RWPE1 (cell line): ENCODE results near the gene RTF2.

ENCODE experiments used
- CTCF ChIA-PET: fragments of 350-600 bp; sonication (Branson Sonifier 250); formaldehyde crosslinking; extraction: SDS; loops from one replicate; lab custom pipeline; 2021; lab: Yijun Ruan, JAX
- POLR2A ChIA-PET: fragments of 400-600 bp; formaldehyde crosslinking; extraction: SDS; loops from one replicate; lab custom pipeline; 2020; ENCODE audit warnings: antibody characterized with exemption; ENCODE audit not compliant: low non-redundant PET; lab: Yijun Ruan, JAX
- DNase-seq: peaks from one replicate; pipeline ENCODE4 v3.0.0; 2012; ENCODE audit warnings: low spot score
- H3K27ac ChIP-seq: fragments of 450-650 bp; 2 replicates; pipeline ENCODE4 v1.5.1; 2017
- TF ChIP-seq, protein P1 (sequence below): fragments of 450-650 bp; conservative IDR thresholded peaks from 2 replicates; pipeline ENCODE4 v1.5.1; 2017; ENCODE audit warnings: low read depth, mild to moderate bottlenecking

RTF2 gene

DNA sequence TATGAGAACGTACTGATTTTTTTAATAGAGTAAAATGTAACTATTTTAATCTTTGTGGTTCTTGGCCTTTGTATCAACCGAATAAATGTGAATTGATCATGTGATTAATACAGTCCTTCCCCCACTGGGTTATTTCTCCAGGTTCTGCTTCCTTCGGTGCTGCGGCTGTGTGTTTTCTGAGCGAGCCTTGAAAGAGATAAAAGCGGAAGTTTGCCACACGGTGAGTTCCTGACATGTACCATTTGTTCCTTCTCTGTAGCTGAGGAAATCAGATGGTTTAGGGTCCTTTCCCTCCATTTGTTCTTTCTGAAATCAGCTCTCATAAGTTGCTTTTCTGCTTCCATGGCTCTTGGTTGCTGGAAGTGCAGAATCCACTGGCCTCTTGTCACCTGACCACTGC, 15.5 kb downstream of the RTF2 start:
- H3K27ac ChIP-seq: no peak overlapping the region
- TF ChIP-seq, protein P1, sequence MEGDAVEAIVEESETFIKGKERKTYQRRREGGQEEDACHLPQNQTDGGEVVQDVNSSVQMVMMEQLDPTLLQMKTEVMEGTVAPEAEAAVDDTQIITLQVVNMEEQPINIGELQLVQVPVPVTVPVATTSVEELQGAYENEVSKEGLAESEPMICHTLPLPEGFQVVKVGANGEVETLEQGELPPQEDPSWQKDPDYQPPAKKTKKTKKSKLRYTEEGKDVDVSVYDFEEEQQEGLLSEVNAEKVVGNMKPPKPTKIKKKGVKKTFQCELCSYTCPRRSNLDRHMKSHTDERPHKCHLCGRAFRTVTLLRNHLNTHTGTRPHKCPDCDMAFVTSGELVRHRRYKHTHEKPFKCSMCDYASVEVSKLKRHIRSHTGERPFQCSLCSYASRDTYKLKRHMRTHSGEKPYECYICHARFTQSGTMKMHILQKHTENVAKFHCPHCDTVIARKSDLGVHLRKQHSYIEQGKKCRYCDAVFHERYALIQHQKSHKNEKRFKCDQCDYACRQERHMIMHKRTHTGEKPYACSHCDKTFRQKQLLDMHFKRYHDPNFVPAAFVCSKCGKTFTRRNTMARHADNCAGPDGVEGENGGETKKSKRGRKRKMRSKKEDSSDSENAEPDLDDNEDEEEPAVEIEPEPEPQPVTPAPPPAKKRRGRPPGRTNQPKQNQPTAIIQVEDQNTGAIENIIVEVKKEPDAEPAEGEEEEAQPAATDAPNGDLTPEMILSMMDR: no peak
- ChIA-PET POLR2A (no interaction called here), CTCF (no interaction called here)
- no peak for DNase-seq

- CTCF ChIA-PET: no interaction called here
These were observed 18.8 kb downstream of the RTF2 start for GRCh38 chr20:56487216-56487615.

DNA sequence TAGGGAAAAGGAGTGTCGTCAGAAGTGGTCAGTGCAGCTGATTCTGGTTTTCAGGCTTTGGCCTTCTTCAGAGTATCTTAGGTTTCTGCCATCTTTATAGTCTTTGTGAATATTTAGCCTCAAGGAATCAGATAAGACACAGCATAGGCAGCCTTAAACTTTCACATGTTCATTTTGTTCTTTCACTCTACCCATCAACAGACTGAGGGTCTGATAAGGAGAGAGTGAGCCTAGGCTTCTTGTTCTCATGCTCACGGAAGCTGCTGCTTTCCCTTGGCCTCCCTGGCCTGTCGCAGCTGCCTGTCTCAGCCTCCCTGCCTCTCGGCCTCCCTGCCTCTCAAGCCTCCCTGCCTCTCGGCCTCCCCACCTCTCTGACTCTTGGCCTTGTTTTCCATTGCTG, 20.1 kb downstream of the RTF2 start:
- no peak for DNase-seq
- TF ChIP-seq, protein P1: no peak
- ChIA-PET CTCF (no interaction called here), POLR2A (no interaction called here)
- H3K27ac ChIP-seq: no peak overlapping the region

More at GRCh38 chr20:56487216-56487615, 18.8 kb downstream of the RTF2 start:
- TF ChIP-seq, protein P1: no peak
- no peak overlapping the region for H3K27ac ChIP-seq
- POLR2A ChIA-PET: no interaction called here
- DNase-seq: no peak

DNA sequence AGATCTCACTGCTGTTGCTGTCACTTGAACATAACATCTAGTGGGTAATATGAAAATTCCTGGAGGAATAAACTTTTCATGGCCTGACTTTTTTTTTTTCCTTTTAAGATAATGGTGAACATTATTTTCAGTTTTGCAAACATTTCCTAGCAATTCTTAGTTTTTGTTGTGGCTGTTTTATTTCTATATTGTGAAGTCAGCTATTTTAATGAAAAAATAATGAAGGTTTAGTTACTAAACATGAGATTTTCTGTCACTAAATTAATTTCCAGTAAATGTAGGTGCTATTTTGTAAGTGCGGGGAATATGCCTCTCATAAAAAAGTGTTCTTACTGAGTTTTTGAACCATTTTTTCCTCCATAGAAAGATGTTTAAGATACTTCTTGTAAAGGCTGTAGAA, 32.7 kb downstream of the RTF2 start:
- DNase-seq: no peak
- ChIA-PET POLR2A (no interaction called here), CTCF (interaction anchor here (0.6 kb wide), 1 partner anchor 19 kb away, joined by 3 read pairs; no protein-coding TSS in a partner anchor)
- TF ChIP-seq, protein P1: no peak
- H3K27ac ChIP-seq: no peak overlapping the region

GRCh38 chr20:56503916-56504315, 35.5 kb downstream of the RTF2 start:
- no peak for DNase-seq
- ChIA-PET CTCF (interaction anchor here (0.6 to 1.3 kb wide), 2 partner anchors 11 to 51 kb away, joined by 3 to 4 read pairs; no protein-coding TSS in a partner anchor), POLR2A (no interaction called here)
- no peak overlapping the region for H3K27ac ChIP-seq
- TF ChIP-seq, protein P1: no peak

DNA sequence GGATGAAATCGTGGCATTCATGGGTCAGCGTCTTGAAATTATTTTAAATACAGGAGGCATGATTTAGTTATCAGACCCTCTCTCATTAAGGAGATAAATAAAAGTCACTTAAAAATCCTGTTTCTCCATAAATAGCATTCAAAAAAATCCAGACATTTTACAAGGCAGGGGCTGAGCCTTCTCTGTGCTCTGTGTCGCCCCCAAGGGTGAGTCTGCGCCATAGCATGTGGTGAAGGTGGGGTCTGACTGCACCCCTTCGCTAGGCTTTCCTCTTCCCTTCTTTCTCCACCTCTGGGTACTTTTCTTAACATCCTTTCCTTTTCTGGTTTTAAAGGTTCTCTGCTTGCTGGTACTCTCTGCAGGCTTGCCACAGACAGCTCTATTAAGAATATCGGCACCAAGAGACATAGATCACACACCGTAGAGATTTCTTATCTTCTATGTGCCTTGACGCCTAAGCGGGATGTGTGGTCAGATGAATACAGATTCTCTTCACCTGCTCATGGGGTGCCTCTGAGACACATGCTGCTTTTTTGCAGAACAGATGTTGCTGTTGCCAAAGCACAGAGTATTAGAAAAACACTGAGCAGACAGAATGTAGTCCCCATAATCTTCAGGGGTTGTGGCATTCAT, 36.1 kb downstream of the RTF2 start:
- TF ChIP-seq, protein P1: peak; percentile 37
- no peak for DNase-seq
- no peak overlapping the region for H3K27ac ChIP-seq
- ChIA-PET POLR2A (no interaction called here), CTCF (interaction anchor here (0.6 to 1.6 kb wide), 4 partner anchors 10 to 1310 kb away, joined by 4 read pairs; no protein-coding TSS in a partner anchor)
